Right lobe of liver (tissue), 4 donors: ENCODE measurements around the gene CTIF.

Source experiments
- CTCF ChIP-seq, 4 donors: fragments of 200-600 bp in 3 of 4; fragments of 450-650 bp in 1 of 4; IDR thresholded peaks; one replicate each; pipeline versions ENCODE4 v1.5.1 to v1.8.0; 2016 to 2022; ENCODE audit warnings: antibody characterized with exemption in 4 of 4, mild to moderate bottlenecking in 2 of 4
- POLR2A ChIP-seq: fragments of 450-650 bp; IDR thresholded peaks from one replicate; pipeline ENCODE4 v1.6.1; 2017; ENCODE audit warnings: antibody characterized with exemption, mild to moderate bottlenecking
- donor health status: DM: no; HTN: no; CAD: no.
- donor health status: DM: no; HTN: no; CAD: no.
- donor health status: DM: no; HTN: yes; CAD: no.

- TF ChIP-seq CTCF (IDR thresholded peaks at IDR 0.05), result no peak
- TF ChIP-seq POLR2A, result no peak
Measured at GRCh38 chr18:48615566-48616401, 77.0 kb downstream of the CTIF start.
